SH-SY5Y (cell line): ENCODE data around the gene SPATA31E1.

Source experiments
- GATA2 ChIP-seq: IDR thresholded peaks from 2 replicates; pipeline ENCODE4 v1.6.1; 2011; ENCODE audit warnings: mild to moderate bottlenecking, low read depth, low read length
- GATA3 ChIP-seq: IDR thresholded peaks from 2 replicates; pipeline ENCODE4 v1.6.1; 2011; ENCODE audit warnings: low read depth, mild to moderate bottlenecking, low read length, moderate library complexity

- no peak for TF ChIP-seq GATA2
- no peak for TF ChIP-seq GATA3
These were observed 14.0 kb upstream of the SPATA31E1 start for GRCh38 chr9:87868635-87869034.
